Omental fat pad (tissue), 4 donors: ENCODE results near the gene C16orf74. TPM values are rescaled to one million over a fixed set of nuclear protein-coding genes. Genes with fewer than 3 reads are reported as not detected.

Experiments used
- ATAC-seq: fragments of 150-250 bp; one replicate; pipeline ENCODE4 v1.9.1; 2016; ENCODE audit warnings: mild to moderate bottlenecking, moderate library complexity; ENCODE audit not compliant: low FRiP score
- DNase-seq: peaks from one replicate; pipeline ENCODE4 v3.0.0-alpha.2; 2019; ENCODE audit warnings: low spot score
- CTCF ChIP-seq, 3 donors: fragments of 450-650 bp; IDR thresholded peaks; one replicate each; pipeline ENCODE4 v1.5.1; 2016 to 2017; ENCODE audit warnings: antibody characterized with exemption in 3 of 3, mild to moderate bottlenecking in 3 of 3, moderate library complexity in 2 of 3
- small RNA-seq: library from RNA; depleted of rRNA; stranded (forward); fragments of <200 nt; gene quantifications from one replicate; pipeline ENCODE3, GENCODE V24; 2016
- total RNA-seq, 4 donors: library from RNA; depleted of rRNA; stranded (reverse); fragments of >200 nt; gene quantifications; one replicate each; pipeline ENCODE4 v1.1.0, GENCODE V29; 2016

Gene C16orf74
- total RNA-seq, 4 donors from 2014 or later = 1.1 to 3.5 (median 2.8) TPM

DNA sequence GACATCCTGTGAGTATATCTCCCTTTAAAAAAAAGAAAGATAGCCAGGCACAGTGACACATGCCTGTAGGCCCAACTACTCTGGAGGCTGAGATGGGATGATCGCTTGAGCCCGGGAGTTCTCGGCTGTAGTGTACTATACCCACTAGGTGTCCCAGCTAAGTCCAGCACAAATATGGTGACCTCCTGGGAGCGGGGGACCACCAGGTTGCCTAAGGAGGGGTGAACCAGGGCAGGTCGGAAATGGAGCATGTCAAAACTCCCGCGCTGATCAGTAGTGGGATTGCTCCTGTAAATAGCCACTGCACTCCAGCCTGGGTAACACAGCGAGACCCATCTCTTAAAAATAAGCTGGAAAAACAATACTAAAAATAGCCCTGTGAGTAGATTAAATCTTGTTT lies 91.6 kb downstream of the C16orf74 start:
- ATAC-seq (no peak), DNase-seq (no peak)
- no peak for TF ChIP-seq CTCF (IDR thresholded peaks at IDR 0.05)

GRCh38 chr16:85658504-85659326 lies 92.2 kb downstream of the C16orf74 start:
- DNase-seq = no peak
- TF ChIP-seq CTCF (IDR thresholded peaks at IDR 0.05) = no peak
- no peak for ATAC-seq

DNA sequence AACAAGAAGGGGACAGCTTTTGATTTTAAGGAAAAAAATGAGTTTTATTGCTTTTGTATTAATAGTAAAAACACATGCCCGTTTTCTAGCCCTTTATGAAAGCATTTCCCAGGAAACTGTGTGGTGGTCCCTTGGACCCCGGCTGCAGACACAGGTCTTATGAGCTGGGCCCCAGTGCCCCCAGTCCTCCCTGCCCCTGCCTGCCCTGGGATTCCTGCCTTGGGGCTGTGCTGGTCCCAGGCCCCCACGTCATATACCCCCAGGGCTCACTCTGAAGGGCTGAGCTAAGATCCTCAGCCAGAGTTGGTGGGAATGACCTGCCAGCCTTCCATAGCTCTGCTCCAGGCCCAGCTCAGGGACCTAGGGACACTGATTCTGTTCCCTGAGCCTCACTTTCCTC lies 92.9 kb downstream of the C16orf74 start:
- TF ChIP-seq CTCF (IDR thresholded peaks at IDR 0.05) = no peak
- DNase-seq (no peak), ATAC-seq (no peak)

Small RNA genes lying within 50 kb of the gene (small RNA-seq; reads per million reads assigned to genes)
- not detected for gene RN7SL381P
- gene RNU1-103P = not detected

Other genes starting within 250 kb of the C16orf74 start
- 100 to 1,000 TPM in 2 of 4 donors, 10 to 100 TPM in 2; 50.9 to 181 (median 90.9) TPM for gene GSE1, start 137.8 kb downstream of the C16orf74 start, total RNA-seq
- gene GINS2, start 62.1 kb downstream of the C16orf74 start, total RNA-seq = under 1 TPM in 2 of 4 donors, not detected in 2; 0.25 to 0.72 TPM
- 10 to 100 TPM; 22.2 to 39.0 (median 27.3) TPM for gene EMC8, start 48.4 kb upstream of the C16orf74 start, total RNA-seq
- 100 to 1,000 TPM; 379 to 637 (median 462) TPM for gene COX4I1, start 48.6 kb upstream of the C16orf74 start, total RNA-seq
- gene IRF8, start 148.1 kb upstream of the C16orf74 start, total RNA-seq = 100 to 1,000 TPM in 1 of 4 donors, 10 to 100 TPM in 3; 32.5 to 134 (median 65.8) TPM